ENCODE measurements around the gene CA4. TPM values are rescaled to one million over a fixed set of nuclear protein-coding genes. Genes with fewer than 3 reads are reported as not detected.

CA4 gene
- total RNA-seq, 1 experiment from 2014 or later = not detected

- DNase-seq (ENCODE audit: low spot score) = no peak
These were observed 5.6 kb downstream of the CA4 start for GRCh38 chr17:60155427-60155814.

- DNase-seq (ENCODE audit: low spot score) = no peak
These were observed 6.0 kb downstream of the CA4 start for GRCh38 chr17:60155815-60156214.

- DNase-seq (ENCODE audit: low spot score) = no peak
These were observed 7.0 kb downstream of the CA4 start for GRCh38 chr17:60156746-60157145.

GRCh38 chr17:60157487-60158040 lies 7.8 kb downstream of the CA4 start:
- no peak for DNase-seq (ENCODE audit: low spot score)

- DNase-seq (ENCODE audit: low spot score) = no peak
These were observed 9.1 kb downstream of the CA4 start for GRCh38 chr17:60158751-60159478.

GRCh38 chr17:60159479-60159866 lies 9.7 kb downstream of the CA4 start:
- DNase-seq (ENCODE audit: low spot score) = no peak

- no peak for DNase-seq (ENCODE audit: low spot score)
These were observed 11.2 kb downstream of the CA4 start for GRCh38 chr17:60160829-60161501.

- no peak for DNase-seq (ENCODE audit: low spot score)
These were observed 12.0 kb downstream of the CA4 start for GRCh38 chr17:60161598-60162330.

- DNase-seq (ENCODE audit: low spot score) = no peak
These were observed 13.5 kb downstream of the CA4 start for GRCh38 chr17:60163108-60163784.

- no peak for DNase-seq (ENCODE audit: low spot score)
These were observed 14.4 kb downstream of the CA4 start for GRCh38 chr17:60164164-60164563.

- no peak for DNase-seq (ENCODE audit: low spot score)
These were observed 14.9 kb downstream of the CA4 start for GRCh38 chr17:60164697-60165096.

- DNase-seq (ENCODE audit: low spot score) = no peak
These were observed 15.4 kb downstream of the CA4 start for GRCh38 chr17:60165223-60165622.

GRCh38 chr17:60165971-60166370 lies 16.2 kb downstream of the CA4 start:
- DNase-seq (ENCODE audit: low spot score) = peak; percentile 56

- DNase-seq (ENCODE audit: low spot score) = peak; percentile 42
These were observed 17.4 kb downstream of the CA4 start for GRCh38 chr17:60167065-60167741.

- DNase-seq (ENCODE audit: low spot score) = no peak
These were observed 18.9 kb downstream of the CA4 start for GRCh38 chr17:60168654-60169053.

GRCh38 chr17:60169921-60170817 lies 20.4 kb downstream of the CA4 start:
- DNase-seq (ENCODE audit: low spot score) = peak; percentile 48

- DNase-seq (ENCODE audit: low spot score) = no peak
These were observed 21.3 kb downstream of the CA4 start for GRCh38 chr17:60170835-60171752.

GRCh38 chr17:60171753-60172079 lies 21.9 kb downstream of the CA4 start:
- no peak for DNase-seq (ENCODE audit: low spot score)

- DNase-seq (ENCODE audit: low spot score) = no peak
These were observed 23.6 kb downstream of the CA4 start for GRCh38 chr17:60173304-60173819.

Measured in A172 (cell line).